ENCODE measurements around the gene ADAM22. TPM values are rescaled to one million over a fixed set of nuclear protein-coding genes. Genes with fewer than 3 reads are reported as not detected.
A peak's percentile ranks its signal among the peaks of the same experiment; 100 is the strongest.

The ADAM22 gene
- total and polyA plus RNA-seq, 10 of the 15 experiments (the other 5 are each of a cell fraction or from before 2014, with no cell fraction given): 1.4 to 24.5 (median 7.6) TPM

DNA sequence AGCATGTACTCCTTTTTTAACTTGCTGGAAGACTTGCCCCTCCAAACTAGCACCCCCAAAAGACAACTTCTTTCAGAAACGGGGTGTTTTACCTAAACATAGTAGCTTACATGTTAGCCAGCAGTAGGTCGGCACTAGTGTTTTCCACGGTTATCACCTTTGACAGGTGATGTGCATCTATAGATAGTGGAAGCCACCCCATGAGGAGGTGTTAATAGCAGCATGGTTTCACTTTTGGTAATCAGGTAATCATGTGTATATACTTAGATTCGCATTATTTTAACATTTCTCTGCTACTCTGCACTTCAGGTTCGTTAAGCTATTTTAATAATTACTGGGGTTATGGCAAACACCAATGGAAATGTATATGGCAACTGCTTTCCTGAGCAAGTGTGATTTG lies 268.2 kb downstream of the ADAM22 start (continued):
- peak in 1 of 2 experiments; percentile 55; a peak in 2 of 4 replicates for TF ChIP-seq EP300 (IDR thresholded peaks at IDR 0.05; ENCODE audit: borderline replicate concordance in 1 of 2, control insufficient read depth in 1 of 2, low read depth in 2 of 2, low read length in 2 of 2)
- peak; percentile 78 for TF ChIP-seq MTA2 (IDR thresholded peaks at IDR 0.05; ENCODE audit: low read depth)
- TF ChIP-seq, protein P1, sequence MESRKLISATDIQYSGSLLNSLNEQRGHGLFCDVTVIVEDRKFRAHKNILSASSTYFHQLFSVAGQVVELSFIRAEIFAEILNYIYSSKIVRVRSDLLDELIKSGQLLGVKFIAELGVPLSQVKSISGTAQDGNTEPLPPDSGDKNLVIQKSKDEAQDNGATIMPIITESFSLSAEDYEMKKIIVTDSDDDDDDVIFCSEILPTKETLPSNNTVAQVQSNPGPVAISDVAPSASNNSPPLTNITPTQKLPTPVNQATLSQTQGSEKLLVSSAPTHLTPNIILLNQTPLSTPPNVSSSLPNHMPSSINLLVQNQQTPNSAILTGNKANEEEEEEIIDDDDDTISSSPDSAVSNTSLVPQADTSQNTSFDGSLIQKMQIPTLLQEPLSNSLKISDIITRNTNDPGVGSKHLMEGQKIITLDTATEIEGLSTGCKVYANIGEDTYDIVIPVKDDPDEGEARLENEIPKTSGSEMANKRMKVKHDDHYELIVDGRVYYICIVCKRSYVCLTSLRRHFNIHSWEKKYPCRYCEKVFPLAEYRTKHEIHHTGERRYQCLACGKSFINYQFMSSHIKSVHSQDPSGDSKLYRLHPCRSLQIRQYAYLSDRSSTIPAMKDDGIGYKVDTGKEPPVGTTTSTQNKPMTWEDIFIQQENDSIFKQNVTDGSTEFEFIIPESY (IDR thresholded peaks at IDR 0.05): no peak
- TF ChIP-seq SPI1 (IDR thresholded peaks at IDR 0.05; ENCODE audit: borderline replicate concordance, insufficient read depth, low read depth, low read length): no peak
- no peak for TF ChIP-seq CHD2 (IDR thresholded peaks at IDR 0.05; ENCODE audit: borderline replicate concordance, low read depth, low read length)
- TF ChIP-seq NR2C1 (IDR thresholded peaks at IDR 0.05): no peak
- TF ChIP-seq, protein P2, sequence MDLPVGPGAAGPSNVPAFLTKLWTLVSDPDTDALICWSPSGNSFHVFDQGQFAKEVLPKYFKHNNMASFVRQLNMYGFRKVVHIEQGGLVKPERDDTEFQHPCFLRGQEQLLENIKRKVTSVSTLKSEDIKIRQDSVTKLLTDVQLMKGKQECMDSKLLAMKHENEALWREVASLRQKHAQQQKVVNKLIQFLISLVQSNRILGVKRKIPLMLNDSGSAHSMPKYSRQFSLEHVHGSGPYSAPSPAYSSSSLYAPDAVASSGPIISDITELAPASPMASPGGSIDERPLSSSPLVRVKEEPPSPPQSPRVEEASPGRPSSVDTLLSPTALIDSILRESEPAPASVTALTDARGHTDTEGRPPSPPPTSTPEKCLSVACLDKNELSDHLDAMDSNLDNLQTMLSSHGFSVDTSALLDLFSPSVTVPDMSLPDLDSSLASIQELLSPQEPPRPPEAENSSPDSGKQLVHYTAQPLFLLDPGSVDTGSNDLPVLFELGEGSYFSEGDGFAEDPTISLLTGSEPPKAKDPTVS (IDR thresholded peaks at IDR 0.05; ENCODE audit: low read depth, low read length): no peak
- TF ChIP-seq, protein P3, sequence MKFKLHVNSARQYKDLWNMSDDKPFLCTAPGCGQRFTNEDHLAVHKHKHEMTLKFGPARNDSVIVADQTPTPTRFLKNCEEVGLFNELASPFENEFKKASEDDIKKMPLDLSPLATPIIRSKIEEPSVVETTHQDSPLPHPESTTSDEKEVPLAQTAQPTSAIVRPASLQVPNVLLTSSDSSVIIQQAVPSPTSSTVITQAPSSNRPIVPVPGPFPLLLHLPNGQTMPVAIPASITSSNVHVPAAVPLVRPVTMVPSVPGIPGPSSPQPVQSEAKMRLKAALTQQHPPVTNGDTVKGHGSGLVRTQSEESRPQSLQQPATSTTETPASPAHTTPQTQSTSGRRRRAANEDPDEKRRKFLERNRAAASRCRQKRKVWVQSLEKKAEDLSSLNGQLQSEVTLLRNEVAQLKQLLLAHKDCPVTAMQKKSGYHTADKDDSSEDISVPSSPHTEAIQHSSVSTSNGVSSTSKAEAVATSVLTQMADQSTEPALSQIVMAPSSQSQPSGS (IDR thresholded peaks at IDR 0.05; ENCODE audit: low read length): no peak
- no peak for TF ChIP-seq RUNX3 (IDR thresholded peaks at IDR 0.05; ENCODE audit: low read length)
- no peak for TF ChIP-seq FOXM1 (IDR thresholded peaks at IDR 0.05; ENCODE audit: low read depth, low read length)
- TF ChIP-seq, protein P4, sequence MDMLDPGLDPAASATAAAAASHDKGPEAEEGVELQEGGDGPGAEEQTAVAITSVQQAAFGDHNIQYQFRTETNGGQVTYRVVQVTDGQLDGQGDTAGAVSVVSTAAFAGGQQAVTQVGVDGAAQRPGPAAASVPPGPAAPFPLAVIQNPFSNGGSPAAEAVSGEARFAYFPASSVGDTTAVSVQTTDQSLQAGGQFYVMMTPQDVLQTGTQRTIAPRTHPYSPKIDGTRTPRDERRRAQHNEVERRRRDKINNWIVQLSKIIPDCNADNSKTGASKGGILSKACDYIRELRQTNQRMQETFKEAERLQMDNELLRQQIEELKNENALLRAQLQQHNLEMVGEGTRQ (IDR thresholded peaks at IDR 0.05; ENCODE audit: borderline replicate concordance, low read depth, low read length): no peak
- TF ChIP-seq MYC (IDR thresholded peaks at IDR 0.05; ENCODE audit: insufficient read depth, insufficient read length, insufficient replicate concordance, low read length, severe bottlenecking): no peak
- TF ChIP-seq, protein P5, sequence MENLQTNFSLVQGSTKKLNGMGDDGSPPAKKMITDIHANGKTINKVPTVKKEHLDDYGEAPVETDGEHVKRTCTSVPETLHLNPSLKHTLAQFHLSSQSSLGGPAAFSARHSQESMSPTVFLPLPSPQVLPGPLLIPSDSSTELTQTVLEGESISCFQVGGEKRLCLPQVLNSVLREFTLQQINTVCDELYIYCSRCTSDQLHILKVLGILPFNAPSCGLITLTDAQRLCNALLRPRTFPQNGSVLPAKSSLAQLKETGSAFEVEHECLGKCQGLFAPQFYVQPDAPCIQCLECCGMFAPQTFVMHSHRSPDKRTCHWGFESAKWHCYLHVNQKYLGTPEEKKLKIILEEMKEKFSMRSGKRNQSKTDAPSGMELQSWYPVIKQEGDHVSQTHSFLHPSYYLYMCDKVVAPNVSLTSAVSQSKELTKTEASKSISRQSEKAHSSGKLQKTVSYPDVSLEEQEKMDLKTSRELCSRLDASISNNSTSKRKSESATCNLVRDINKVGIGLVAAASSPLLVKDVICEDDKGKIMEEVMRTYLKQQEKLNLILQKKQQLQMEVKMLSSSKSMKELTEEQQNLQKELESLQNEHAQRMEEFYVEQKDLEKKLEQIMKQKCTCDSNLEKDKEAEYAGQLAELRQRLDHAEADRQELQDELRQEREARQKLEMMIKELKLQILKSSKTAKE (IDR thresholded peaks at IDR 0.05; ENCODE audit: low read depth, poor library complexity, severe bottlenecking): peak; percentile 15
- TF ChIP-seq SREBF2 (IDR thresholded peaks at IDR 0.05; ENCODE audit: low read length): no peak
- TF ChIP-seq SRF (IDR thresholded peaks at IDR 0.05; ENCODE audit: low read depth in 2 of 2, low read length in 2 of 2): no peak
- no peak for TF ChIP-seq SMC3 (IDR thresholded peaks at IDR 0.05; ENCODE audit: borderline replicate concordance, low read length)
- TF ChIP-seq CBX3 (IDR thresholded peaks at IDR 0.05; ENCODE audit: borderline replicate concordance, low read depth): no peak
- no peak for TF ChIP-seq BRCA1 (IDR thresholded peaks at IDR 0.05; ENCODE audit: low read depth, low read length)
- TF ChIP-seq HDAC6 (IDR thresholded peaks at IDR 0.05; ENCODE audit: unreplicated experiment): no peak
- TF ChIP-seq POLR2AphosphoS2 (IDR thresholded peaks at IDR 0.05; ENCODE audit: low read depth, low read length): no peak
- TF ChIP-seq SMARCA5 (IDR thresholded peaks at IDR 0.05): no peak
- no peak for TF ChIP-seq CHD1 (IDR thresholded peaks at IDR 0.05; ENCODE audit: low read depth, low read length)

Measured in GM12878 (cell line).